HL-60 (cell line): ENCODE data around the gene CLCNKB.

Source experiments
- CTCF ChIP-seq: IDR thresholded peaks from one replicate; pipeline ENCODE4 v1.5.1; 2011; ENCODE audit warnings: low read length, control low read depth, inconsistent platforms; ENCODE audit not compliant: insufficient read depth
- POLR2AphosphoS5 ChIP-seq: IDR thresholded peaks from 2 replicates; pipeline ENCODE4 v1.6.1; 2012; ENCODE audit warnings: low read depth

GRCh38 chr1:16067933-16068332 lies 24.4 kb downstream of the CLCNKB start:
- TF ChIP-seq CTCF, result no peak
- no peak for TF ChIP-seq POLR2AphosphoS5
